IPS-15b (cell line): ENCODE data around the gene ELP1.
"Not testable (repeated sequence)": the region's sequence is repeated elsewhere in the genome, so short reads cannot be mapped to it uniquely, and the experiment has no call there.

Experiments
- H3K27me3 ChIP-seq: one replicate; pipeline ENCODE4 v1.6.1; 2013; ENCODE audit warnings: low read length; ENCODE audit not compliant: control insufficient read depth, insufficient read depth
- H3K36me3 ChIP-seq: one replicate; pipeline ENCODE4 v1.6.1; 2013; ENCODE audit warnings: low read length; ENCODE audit not compliant: control insufficient read depth, insufficient read depth
- H3K4me1 ChIP-seq: one replicate; pipeline ENCODE4 v1.6.1; 2013; ENCODE audit warnings: mild to moderate bottlenecking, low read length; ENCODE audit not compliant: control insufficient read depth, insufficient read depth
- H3K4me3 ChIP-seq: one replicate; pipeline ENCODE4 v1.5.1; 2013; ENCODE audit warnings: low read depth, low read length
- H3K9ac ChIP-seq: one replicate; pipeline ENCODE4 v1.6.1; 2013; ENCODE audit warnings: low read depth, mild to moderate bottlenecking, low read length
- H3K9me3 ChIP-seq: one replicate; pipeline ENCODE4 v1.6.1; 2013; ENCODE audit warnings: mild to moderate bottlenecking, low read length; ENCODE audit not compliant: control insufficient read depth, insufficient read depth

The ELP1 gene

GRCh38 chr9:108860764-108861163 lies 73.2 kb downstream of the ELP1 start:
- Histone ChIP-seq H3K4me1 (no peaks in the 10 kb centered on the region), H3K36me3 (no peaks in the 10 kb centered on the region), H3K4me3 (no peak overlapping the region), H3K9me3 (no peaks in the 10 kb centered on the region), H3K27me3 (no peaks in the 10 kb centered on the region), H3K9ac (no peak overlapping the region)

- Histone ChIP-seq H3K4me3 (no peak overlapping the region), H3K36me3 (no peaks in the 10 kb centered on the region), H3K27me3 (no peaks in the 10 kb centered on the region), H3K9ac (no peak overlapping the region), H3K9me3 (no peaks in the 10 kb centered on the region), H3K4me1 (no peaks in the 10 kb centered on the region)
Observed at GRCh38 chr9:108860354-108860753, 73.6 kb downstream of the ELP1 start.

GRCh38 chr9:108859459-108860114 lies 74.3 kb downstream of the ELP1 start:
- H3K4me3 ChIP-seq, result no peak overlapping the region
- H3K4me1 ChIP-seq, result no peaks in the 10 kb centered on the region
- H3K36me3 ChIP-seq, result peaks cover 2% of the 10 kb centered on the region
- no peaks in the 10 kb centered on the region for H3K9me3 ChIP-seq
- no peak overlapping the region for H3K9ac ChIP-seq
- no peaks in the 10 kb centered on the region for H3K27me3 ChIP-seq

GRCh38 chr9:108857572-108857971 lies 76.4 kb downstream of the ELP1 start:
- peaks cover 2% of the 10 kb centered on the region for H3K36me3 ChIP-seq
- no peaks in the 10 kb centered on the region for H3K4me1 ChIP-seq
- H3K9ac ChIP-seq, result no peak overlapping the region
- H3K27me3 ChIP-seq, result no peaks in the 10 kb centered on the region
- no peak overlapping the region for H3K4me3 ChIP-seq
- H3K9me3 ChIP-seq, result no peaks in the 10 kb centered on the region

- H3K4me1 ChIP-seq, result no peaks in the 10 kb centered on the region
- no peaks in the 10 kb centered on the region for H3K9me3 ChIP-seq
- peaks cover 2% of the 10 kb centered on the region for H3K36me3 ChIP-seq
- H3K4me3 ChIP-seq, result no peak within 1 kb of the TSS
- H3K9ac ChIP-seq, result no peak within 1 kb of the TSS
- no peaks in the 10 kb centered on the region for H3K27me3 ChIP-seq
Observed at GRCh38 chr9:108855888-108856287, 78.0 kb downstream of the ELP1 start, which contains the start of gene ACTL7B. TSS of gene ACTL7B (minus strand) at chr9:108855986. CDS start at chr9:108855930, 56 bp downstream.

GRCh38 chr9:108855529-108855886 lies 78.4 kb downstream of the ELP1 start:
- H3K9me3 ChIP-seq, result no peaks in the 10 kb centered on the region
- H3K36me3 ChIP-seq, result peaks cover 2% of the 10 kb centered on the region
- no peaks in the 10 kb centered on the region for H3K27me3 ChIP-seq
- H3K9ac ChIP-seq, result no peak overlapping the region
- H3K4me1 ChIP-seq, result no peaks in the 10 kb centered on the region
- no peak overlapping the region for H3K4me3 ChIP-seq

GRCh38 chr9:108854641-108855528 lies 79.0 kb downstream of the ELP1 start:
- Histone ChIP-seq H3K4me3 (no peak overlapping the region), H3K36me3 (peaks cover 2% of the 10 kb centered on the region), H3K9ac (no peak overlapping the region), H3K4me1 (no peaks in the 10 kb centered on the region), H3K27me3 (no peaks in the 10 kb centered on the region), H3K9me3 (no peaks in the 10 kb centered on the region)

GRCh38 chr9:108854094-108854493 lies 79.8 kb downstream of the ELP1 start:
- H3K36me3 ChIP-seq, result peaks cover 2% of the 10 kb centered on the region
- no peak overlapping the region for H3K4me3 ChIP-seq
- H3K9me3 ChIP-seq, result no peaks in the 10 kb centered on the region
- H3K4me1 ChIP-seq, result no peaks in the 10 kb centered on the region
- H3K27me3 ChIP-seq, result no peaks in the 10 kb centered on the region
- no peak overlapping the region for H3K9ac ChIP-seq

GRCh38 chr9:108852079-108852478 lies 81.8 kb downstream of the ELP1 start:
- Histone ChIP-seq H3K9me3 (no peaks in the 10 kb centered on the region), H3K4me1 (no peaks in the 10 kb centered on the region), H3K27me3 (no peaks in the 10 kb centered on the region), H3K36me3 (peaks cover 2% of the 10 kb centered on the region), H3K4me3 (no peak overlapping the region), H3K9ac (no peak overlapping the region)

GRCh38 chr9:108851138-108851537 lies 82.8 kb downstream of the ELP1 start:
- Histone ChIP-seq H3K27me3 (no peaks in the 10 kb centered on the region), H3K9ac (no peak overlapping the region), H3K9me3 (no peaks in the 10 kb centered on the region), H3K36me3 (peaks cover 2% of the 10 kb centered on the region), H3K4me1 (no peaks in the 10 kb centered on the region), H3K4me3 (no peak overlapping the region)

- no peaks in the 10 kb centered on the region for H3K27me3 ChIP-seq
- H3K36me3 ChIP-seq, result peaks cover 2% of the 10 kb centered on the region
- no peaks in the 10 kb centered on the region for H3K9me3 ChIP-seq
- H3K9ac ChIP-seq, result no peak overlapping the region
- no peak overlapping the region for H3K4me3 ChIP-seq
- no peaks in the 10 kb centered on the region for H3K4me1 ChIP-seq
Observed at GRCh38 chr9:108850293-108850897, 83.5 kb downstream of the ELP1 start.

GRCh38 chr9:108848296-108848695 lies 85.6 kb downstream of the ELP1 start:
- not testable (repeated sequence) for H3K4me1 ChIP-seq, H3K9ac ChIP-seq, H3K36me3 ChIP-seq, H3K9me3 ChIP-seq, H3K27me3 ChIP-seq, H3K4me3 ChIP-seq
